Type B pancreatic cell (in vitro differentiated cells): ENCODE measurements around the gene TENM3. TPM values are rescaled to one million over a fixed set of nuclear protein-coding genes. Genes with fewer than 3 reads are reported as not detected.

Experiments used
- DNase-seq: peaks from one replicate; pipeline ENCODE4 v3.0.0; 2021; ENCODE audit warnings: mixed read lengths; ENCODE audit not compliant: unreplicated experiment; ENCODE audit errors: extremely low spot score
- H3K27ac Mint-ChIP-seq: 2 replicates; pipeline ENCODE4 v1.8.0; 2021; ENCODE audit warnings: mild to moderate bottlenecking, mixed read lengths
- H3K27me3 Mint-ChIP-seq: 2 replicates; pipeline ENCODE4 v1.8.0; 2021; ENCODE audit warnings: mixed read lengths
- H3K36me3 Mint-ChIP-seq: 2 replicates; pipeline ENCODE4 v1.8.0; 2021; ENCODE audit warnings: mixed read lengths
- H3K4me1 Mint-ChIP-seq: one replicate; pipeline ENCODE4 v1.8.0; 2021; ENCODE audit warnings: mixed read lengths; ENCODE audit not compliant: unreplicated experiment
- H3K4me3 Mint-ChIP-seq: 2 replicates; pipeline ENCODE4 v1.8.0; 2021; ENCODE audit warnings: mild to moderate bottlenecking, mixed read lengths
- H3K9me3 Mint-ChIP-seq: 2 replicates; pipeline ENCODE4 v1.8.0; 2021; ENCODE audit warnings: mixed read lengths
- total RNA-seq: library from RNA; stranded (reverse); gene quantifications from 2 replicates; pipeline ENCODE4 v1.2.1, GENCODE V29; 2021; ENCODE audit warnings: low replicate concordance
- TF ChIP-seq, protein P1 (sequence below): fragments of 200-600 bp; sonication (generic); conservative IDR thresholded peaks from 2 replicates; pipeline ENCODE4 v1.5.0; 2021; ENCODE audit warnings: antibody characterized with exemption, mild to moderate bottlenecking

Gene TENM3
- total RNA-seq, 1 donor from 2014 or later = 73.5 TPM

DNA sequence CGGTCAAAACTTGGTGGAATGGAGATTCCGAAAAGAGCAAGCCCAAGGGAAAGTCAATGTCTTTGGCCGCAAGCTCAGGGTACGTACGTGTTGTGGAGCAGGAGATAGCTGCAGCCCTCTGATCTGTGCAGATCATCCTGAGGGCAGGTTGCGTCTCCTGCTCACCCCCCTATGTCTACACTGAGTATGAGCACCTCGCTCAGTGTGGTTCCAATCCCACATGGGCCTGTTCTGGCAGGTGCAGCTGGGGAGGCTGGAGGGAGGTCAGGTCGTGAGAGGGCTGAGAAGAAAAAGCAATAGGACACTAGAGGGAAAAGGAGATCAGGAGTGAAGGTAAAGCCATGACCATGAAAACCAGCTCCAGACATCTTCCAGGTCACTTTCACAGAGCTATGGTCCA, 531.9 kb downstream of the TENM3 start:
- Mint-ChIP-seq H3K36me3 (peaks cover 18% of the 10 kb centered on the region), H3K4me1 (no peaks in the 10 kb centered on the region), H3K27me3 (no peaks in the 10 kb centered on the region), H3K4me3 (no peak overlapping the region), H3K27ac (no peak overlapping the region), H3K9me3 (no peaks in the 10 kb centered on the region)
- no peak for DNase-seq
- TF ChIP-seq, protein P1, sequence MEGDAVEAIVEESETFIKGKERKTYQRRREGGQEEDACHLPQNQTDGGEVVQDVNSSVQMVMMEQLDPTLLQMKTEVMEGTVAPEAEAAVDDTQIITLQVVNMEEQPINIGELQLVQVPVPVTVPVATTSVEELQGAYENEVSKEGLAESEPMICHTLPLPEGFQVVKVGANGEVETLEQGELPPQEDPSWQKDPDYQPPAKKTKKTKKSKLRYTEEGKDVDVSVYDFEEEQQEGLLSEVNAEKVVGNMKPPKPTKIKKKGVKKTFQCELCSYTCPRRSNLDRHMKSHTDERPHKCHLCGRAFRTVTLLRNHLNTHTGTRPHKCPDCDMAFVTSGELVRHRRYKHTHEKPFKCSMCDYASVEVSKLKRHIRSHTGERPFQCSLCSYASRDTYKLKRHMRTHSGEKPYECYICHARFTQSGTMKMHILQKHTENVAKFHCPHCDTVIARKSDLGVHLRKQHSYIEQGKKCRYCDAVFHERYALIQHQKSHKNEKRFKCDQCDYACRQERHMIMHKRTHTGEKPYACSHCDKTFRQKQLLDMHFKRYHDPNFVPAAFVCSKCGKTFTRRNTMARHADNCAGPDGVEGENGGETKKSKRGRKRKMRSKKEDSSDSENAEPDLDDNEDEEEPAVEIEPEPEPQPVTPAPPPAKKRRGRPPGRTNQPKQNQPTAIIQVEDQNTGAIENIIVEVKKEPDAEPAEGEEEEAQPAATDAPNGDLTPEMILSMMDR = no peak

DNA sequence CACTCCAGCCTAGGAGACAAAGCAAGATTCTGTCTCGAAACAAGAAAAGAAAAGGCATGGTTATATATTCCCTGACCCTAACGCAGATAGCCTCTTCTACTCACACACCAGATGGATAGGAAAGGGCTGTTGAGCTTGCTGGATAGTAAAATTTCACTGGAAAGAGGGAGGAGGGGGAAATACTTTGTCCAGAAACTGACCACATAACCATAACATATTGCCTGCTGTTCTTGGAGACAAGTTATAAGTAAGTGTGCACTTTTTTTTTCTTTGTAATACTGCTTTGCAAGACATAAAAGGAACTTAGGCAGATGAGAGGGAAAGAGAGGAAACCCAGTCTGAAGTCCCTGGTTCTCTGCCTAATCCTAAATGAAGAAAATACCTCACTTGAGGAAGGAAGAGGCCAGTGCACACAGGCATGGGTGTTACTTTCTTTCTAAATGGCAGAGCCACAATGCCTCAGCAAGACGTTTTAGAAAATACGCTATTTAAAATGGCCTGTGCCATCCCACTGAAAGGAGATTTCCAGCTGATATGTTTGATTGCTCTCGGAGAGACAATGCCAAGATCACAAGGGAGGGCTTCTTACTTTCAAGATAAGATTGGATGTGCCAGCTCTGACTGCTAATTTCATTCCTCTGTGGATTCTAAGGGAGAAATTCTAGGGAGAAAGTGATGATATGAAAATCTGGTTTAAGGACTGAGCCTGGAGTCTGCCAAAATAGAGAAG, 533.3 kb downstream of the TENM3 start:
- TF ChIP-seq, protein P1 = no peak
- peaks cover 18% of the 10 kb centered on the region for H3K36me3 Mint-ChIP-seq
- DNase-seq = no peak
- no peaks in the 10 kb centered on the region for H3K4me1 Mint-ChIP-seq
- peak overlapping the region; percentile 56 for H3K27ac Mint-ChIP-seq
- no peaks in the 10 kb centered on the region for H3K9me3 Mint-ChIP-seq
- H3K4me3 Mint-ChIP-seq = no peak overlapping the region
- H3K27me3 Mint-ChIP-seq = no peaks in the 10 kb centered on the region

DNA sequence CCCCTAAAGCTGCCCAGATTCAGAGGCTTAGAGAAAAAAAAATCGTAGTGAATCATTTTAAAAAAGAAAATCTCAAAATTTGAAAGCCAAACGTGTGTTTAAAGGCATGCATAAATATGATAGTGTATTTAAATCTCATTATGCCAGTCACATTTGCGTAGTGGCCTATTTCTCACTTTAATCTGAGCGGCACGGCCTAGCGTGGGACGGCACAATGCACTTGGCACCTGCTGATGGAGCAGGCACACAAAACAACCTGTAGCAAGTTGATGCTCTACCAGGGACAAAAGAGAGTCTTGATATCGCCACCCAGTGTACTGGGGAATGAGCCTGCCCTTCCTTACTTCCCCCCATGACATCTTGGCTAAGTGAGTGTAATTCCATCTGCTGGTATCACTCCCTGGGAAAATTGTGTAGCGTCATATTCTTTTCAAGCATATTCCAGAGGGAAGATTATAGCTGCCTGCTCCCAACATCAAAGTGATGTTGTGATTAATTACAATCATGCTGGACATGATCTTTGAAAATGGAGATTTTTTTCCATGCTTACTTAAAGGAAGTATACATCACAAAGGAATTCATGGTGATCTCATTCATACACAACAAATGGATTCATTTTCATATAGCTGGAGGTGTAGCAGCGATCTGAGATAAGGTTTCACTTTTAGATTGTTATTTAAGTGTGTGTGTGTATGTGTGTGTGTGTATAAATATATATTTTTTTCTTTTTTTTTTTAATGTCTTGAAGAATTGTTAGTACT, 535.2 kb downstream of the TENM3 start:
- Mint-ChIP-seq H3K27ac (no peak overlapping the region), H3K36me3 (peaks cover 18% of the 10 kb centered on the region), H3K4me3 (no peak overlapping the region), H3K4me1 (no peaks in the 10 kb centered on the region), H3K9me3 (no peaks in the 10 kb centered on the region), H3K27me3 (no peaks in the 10 kb centered on the region)
- TF ChIP-seq, protein P1 = no peak
- no peak for DNase-seq

DNA sequence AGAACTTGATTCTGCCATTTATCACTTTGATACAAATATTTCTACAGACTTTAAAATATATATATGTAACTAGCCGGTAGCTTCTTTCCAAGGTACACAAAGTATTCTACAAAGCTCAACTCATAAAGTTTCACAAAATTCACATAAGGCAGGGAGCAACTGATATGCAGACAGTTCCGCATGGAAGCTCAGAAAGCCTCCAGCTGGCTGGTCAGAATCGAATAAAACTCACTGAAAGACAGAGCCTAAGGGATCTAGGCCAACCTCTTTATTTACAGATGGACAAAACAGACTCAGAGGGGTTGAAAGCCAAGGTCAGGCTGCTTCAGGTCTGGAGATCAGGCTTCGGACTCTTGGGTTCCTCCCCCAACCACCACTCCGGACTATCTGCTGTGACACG, 543.8 kb downstream of the TENM3 start:
- H3K4me1 Mint-ChIP-seq = no peaks in the 10 kb centered on the region
- no peaks in the 10 kb centered on the region for H3K27me3 Mint-ChIP-seq
- no peak overlapping the region for H3K4me3 Mint-ChIP-seq
- H3K27ac Mint-ChIP-seq = no peak overlapping the region
- TF ChIP-seq, protein P1 = no peak
- peaks cover 27% of the 10 kb centered on the region for H3K36me3 Mint-ChIP-seq
- no peak for DNase-seq
- no peaks in the 10 kb centered on the region for H3K9me3 Mint-ChIP-seq

DNA sequence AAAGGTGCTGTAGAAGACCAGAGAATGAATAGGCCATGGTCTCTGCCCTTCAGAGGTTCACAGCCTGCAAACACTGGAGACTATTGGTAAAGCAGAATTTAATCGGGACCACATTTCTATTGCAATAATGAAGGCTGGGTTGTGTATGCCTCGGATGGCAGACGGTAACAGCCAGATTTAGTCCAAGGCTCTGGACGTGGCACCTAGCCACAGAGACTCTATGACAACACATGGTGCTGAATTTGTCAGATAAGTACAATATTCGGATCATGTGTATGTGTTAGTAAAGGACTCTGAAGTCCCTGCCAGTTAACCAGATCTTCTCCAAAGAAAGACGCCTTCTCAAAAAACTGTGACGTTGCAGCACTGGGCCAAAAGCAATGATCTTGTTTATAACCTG, 545.0 kb downstream of the TENM3 start:
- no peak overlapping the region for H3K27ac Mint-ChIP-seq
- no peak for DNase-seq
- H3K27me3 Mint-ChIP-seq = no peaks in the 10 kb centered on the region
- H3K4me3 Mint-ChIP-seq = no peak overlapping the region
- no peaks in the 10 kb centered on the region for H3K9me3 Mint-ChIP-seq
- TF ChIP-seq, protein P1 = no peak
- peaks cover 39% of the 10 kb centered on the region for H3K36me3 Mint-ChIP-seq
- no peaks in the 10 kb centered on the region for H3K4me1 Mint-ChIP-seq
